OCI-M2 (cell line): ENCODE results near the gene ARHGEF40.

ENCODE experiments used
- DNase-seq: peaks from one replicate; lab custom pipeline; 2025; ENCODE audit not compliant: unreplicated experiment; lab: John Stamatoyannopoulos, UW

ARHGEF40 gene

GRCh38 chr14:21070083-21070609, at the start of gene ARHGEF40:
ARHGEF40 (plus strand) TSS chr14:21070304; CDS start chr14:21070397, 93 bp downstream.
- no peak for DNase-seq

DNA sequence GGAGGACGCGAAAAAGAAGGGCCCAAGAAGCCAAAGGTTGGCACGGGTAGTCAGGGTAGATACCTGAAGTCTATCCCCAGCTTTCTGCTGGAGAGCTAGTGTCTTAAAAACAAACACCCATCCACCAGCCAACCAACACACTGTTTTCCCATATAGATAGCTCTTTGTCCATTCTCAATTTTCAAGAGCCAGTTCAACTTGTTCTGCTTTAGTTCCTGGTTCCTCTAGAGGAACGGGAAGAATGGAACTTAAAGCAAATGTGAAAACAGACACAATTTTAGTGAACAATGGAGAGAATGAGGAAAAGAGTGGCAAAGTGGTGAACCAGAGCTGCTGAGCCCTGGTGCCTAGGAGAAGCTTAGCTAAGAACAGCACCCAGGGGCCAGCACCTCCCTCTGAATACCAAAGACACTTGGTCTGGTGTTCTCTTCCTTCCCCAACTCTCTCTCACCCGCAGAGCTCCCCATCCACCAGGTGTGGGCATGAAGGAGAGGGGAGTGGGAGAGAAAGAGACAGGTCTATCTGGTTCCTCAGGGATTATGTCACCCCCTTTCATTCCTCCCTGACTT, 49.0 kb upstream of the ARHGEF40 start:
- DNase-seq, result no peak

- DNase-seq, result no peak
Observed at GRCh38 chr14:21022686-21023085, 47.4 kb upstream of the ARHGEF40 start.

- no peak for DNase-seq
Observed at GRCh38 chr14:21023174-21023573, 46.9 kb upstream of the ARHGEF40 start.

GRCh38 chr14:21023817-21024584, 46.1 kb upstream of the ARHGEF40 start:
- no peak for DNase-seq

GRCh38 chr14:21024585-21025370, 45.3 kb upstream of the ARHGEF40 start, which contains the start of gene NDRG2:
NDRG2 (minus strand) TSS chr14:21025061; CDS start chr14:21023315, 1,746 bp downstream.
- peak; percentile 22 for DNase-seq

DNA sequence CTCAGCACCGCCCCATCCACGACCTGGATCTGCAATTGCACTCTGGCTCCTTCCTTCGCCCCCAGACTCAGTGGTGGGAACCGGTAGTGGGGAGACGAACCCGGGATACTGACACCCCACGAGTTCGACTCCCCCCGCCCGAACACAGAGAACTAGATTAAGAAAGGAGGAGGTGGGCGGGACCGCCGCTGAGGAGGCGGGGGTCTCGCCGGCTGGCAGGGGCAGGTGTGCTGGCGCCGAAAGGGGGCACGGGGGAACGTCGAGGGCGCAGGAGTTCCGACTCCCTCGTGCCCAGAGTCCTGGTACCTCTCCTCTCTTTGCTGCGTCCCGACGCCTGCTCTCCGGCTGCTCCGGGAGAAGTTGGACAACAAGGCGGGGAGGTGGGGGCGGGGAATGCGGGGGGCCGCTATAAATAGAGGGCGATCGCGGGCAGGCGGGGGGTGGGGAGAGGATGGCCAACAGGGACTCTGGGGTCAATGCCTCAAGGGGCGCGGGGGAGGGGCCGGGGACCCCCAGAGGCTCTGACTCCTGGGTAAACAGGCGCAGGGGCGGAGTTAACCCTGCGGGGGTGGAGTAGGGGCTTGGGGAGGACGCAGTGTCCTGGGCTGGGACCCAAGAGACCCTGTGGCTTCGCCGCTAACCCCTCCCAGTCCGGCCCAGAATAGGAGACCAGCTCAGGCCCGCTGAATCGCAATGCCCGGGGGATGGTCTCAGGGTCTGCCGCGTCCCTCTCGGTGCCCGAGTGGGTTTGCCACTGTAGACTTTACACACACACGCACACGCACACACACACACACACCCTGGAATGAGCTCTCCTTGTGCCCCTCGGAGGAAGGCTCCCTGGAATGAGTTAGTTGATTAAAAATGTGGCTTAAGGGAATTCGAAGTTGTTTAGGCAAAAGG, 44.5 kb upstream of the ARHGEF40 start:
- DNase-seq, result no peak

GRCh38 chr14:21026274-21026987, 43.7 kb upstream of the ARHGEF40 start:
- no peak for DNase-seq

DNA sequence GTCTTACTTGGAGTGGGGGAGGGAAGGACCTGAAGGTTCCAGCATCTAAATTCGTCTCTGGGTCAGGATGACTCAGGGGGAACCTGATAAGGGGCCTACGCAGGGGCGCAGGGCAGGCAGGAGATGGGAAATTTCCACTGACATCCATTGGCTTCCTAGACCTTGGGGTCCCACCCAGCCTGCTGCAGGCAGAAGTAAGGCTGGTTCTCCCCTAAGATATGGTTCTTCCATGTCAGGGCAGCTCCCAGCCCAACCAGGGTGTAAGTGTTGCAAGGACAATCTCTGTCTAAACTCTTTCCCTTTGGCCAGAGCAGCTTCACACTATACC, 43.2 kb upstream of the ARHGEF40 start:
- DNase-seq, result no peak

DNA sequence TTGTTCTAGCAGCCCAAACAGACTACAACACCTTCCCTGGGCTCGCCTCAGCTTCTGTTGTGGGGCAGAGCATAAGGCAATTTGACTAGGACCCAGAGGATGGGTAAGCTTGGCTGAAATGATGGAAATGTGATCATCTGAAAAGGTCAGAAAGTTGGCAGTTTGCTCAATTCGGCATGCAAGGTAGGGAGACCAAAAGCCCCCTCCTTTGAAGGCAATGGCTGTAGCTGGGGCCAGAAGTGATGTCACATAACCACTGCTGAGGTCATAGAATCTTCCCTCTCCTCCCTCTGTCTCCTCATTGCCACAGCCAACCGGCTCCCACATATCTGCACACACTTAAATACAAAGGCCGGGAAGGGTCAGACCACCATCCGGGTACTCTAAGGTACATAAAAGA, 40.2 kb upstream of the ARHGEF40 start, which contains the start of gene TPPP2:
TSS of gene TPPP2 (plus strand) at position 301 of the 400 bp plus-strand sequence. CDS start 365 bp downstream, outside the sequence.
- DNase-seq, result no peak

DNA sequence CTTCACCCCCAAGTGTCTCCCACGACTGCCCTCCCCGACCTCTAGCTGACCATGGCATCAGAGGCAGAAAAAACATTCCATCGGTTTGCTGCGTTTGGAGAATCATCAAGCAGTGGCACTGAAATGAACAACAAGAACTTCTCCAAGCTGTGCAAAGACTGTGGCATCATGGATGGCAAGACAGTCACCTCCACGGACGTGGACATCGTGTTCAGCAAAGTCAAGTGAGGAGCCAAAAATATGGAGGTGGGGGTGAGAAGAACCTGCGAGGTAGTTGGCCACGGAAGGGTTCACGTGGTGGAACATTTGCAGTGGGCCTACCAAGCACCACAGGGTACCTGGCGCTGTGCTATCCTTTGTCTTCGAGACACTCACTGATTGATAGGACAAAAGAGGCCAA, 39.6 kb upstream of the ARHGEF40 start:
- DNase-seq, result no peak

DNA sequence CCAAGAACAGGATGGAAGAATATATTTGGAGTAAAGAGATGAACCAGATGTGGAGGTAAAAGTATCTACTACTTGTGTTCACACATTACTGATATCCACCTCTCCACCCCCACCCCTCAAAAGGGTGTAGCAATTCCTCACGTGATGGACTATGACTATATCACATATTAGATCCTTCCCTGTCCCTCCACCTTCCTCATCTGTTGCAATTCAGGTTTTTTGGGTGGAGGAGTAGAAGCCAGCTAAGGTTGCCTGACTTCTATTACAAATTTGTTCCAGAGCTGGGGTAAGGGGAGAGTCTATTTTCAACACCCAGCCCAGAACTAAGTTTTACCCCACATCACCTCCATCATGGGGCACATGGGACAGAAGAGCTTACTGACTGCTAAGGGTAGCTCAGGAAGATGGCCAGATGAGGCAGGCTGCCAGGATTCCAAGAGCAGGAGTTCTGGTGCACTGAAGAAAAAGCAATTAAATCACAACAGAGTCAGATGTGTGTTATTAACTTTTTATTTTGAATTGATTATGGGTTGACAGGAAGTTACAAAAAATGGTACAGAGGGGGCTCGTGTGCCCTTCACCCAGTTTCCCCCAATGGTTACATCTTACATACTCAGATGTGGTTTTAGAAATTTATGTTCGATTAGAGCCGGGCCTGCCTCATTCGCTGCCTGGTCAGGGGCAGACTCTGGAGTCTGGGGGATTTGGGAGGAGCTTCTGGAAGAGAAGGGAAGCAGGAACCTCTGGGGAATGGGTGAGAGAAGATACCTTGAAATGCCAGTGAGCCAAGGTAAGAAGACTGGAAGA, 37.6 kb upstream of the ARHGEF40 start:
- no peak for DNase-seq

GRCh38 chr14:21033133-21033698, 36.9 kb upstream of the ARHGEF40 start:
- no peak for DNase-seq

- DNase-seq, result no peak
Observed at GRCh38 chr14:21034707-21035106, 35.4 kb upstream of the ARHGEF40 start, which contains the start of gene RNASE13. RNASE13 (minus strand) TSS chr14:21034807; CDS start chr14:21034288, 519 bp downstream.

DNA sequence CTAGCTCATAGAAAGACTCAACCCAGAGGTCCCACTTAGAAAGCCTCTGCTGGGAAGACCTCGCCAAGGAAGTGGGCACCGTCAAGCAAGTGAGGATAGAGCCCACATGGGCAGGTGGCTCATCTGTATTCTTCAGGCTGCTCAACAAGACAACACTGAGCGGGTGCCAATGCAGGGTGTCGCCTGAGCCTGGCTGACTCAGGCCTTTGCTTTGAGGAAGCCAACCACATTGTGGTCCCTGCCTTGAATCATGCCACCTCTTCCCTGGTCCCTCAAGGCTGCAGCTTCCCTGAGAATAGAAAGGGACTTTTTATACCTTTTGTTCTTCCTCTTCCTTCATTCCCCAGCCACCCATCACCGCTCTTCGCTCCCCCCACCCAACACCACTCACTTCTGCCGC, 33.4 kb upstream of the ARHGEF40 start:
- no peak for DNase-seq

DNA sequence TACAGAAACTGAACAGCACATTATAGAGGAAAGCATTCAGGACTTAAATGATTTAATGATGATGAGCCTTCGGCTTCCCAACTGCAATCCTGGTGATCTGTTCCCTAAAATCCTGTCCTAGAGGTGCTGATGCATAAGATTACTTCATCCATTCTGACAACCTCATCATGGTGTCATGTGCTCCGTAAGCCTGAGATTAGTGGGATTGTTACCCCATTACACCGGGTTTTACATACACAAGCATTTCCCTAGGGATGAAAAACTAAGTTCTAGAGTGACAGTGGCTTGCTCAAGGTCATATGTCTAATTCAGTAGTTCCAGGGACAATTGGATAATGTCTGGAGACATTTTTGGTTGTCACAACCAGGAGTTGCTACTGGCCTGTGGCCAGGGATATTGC, 32.9 kb upstream of the ARHGEF40 start:
- DNase-seq, result no peak

DNA sequence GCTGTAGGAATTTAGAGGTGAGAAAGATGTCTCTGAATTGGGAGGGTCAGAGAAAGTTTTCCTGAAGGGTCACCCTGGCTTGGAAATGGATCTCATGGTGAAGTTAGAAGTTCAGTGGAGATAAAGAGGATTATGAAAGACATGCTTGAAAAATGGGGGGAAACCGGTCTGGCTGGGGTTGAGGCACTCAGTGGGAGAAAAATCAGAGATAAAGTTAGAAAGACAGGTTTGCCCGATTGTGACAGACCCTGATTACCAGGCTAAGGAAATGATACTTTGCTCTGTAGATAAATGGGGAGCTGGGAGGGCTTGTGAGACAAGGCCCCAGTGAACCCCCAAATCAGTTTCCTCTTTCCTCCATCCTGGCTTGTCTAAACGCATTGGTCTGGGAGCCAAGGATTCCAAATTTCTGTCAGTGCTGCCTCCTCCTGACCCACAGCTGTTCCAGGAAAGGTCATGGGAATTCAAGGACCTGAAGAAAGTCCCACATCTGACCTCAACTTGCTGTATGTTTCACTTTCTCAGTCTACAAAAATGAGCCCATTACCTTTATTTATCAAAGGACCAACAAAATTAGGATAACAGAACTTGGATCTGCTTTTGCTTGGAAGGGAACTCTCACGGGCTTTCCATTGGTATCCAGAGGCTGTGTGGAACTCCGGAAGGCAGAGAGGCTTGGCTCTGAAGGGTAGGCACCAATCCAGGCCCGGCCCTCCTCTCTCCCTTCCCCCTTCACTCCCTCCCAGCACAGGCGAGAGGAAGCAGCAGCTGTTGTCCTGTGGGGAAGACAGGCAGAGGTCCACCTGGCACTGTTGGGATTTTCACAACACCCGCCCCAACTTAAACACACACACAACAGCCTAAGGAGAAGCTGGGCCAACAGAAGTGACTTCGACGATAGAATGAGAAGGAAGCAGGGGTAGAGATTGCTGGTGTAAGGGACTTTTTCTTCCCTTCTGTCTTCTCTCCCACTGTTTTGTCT, 31.4 kb upstream of the ARHGEF40 start:
- no peak for DNase-seq
